Ovary (tissue), 9 donors: ENCODE measurements around the gene PCDHGB6. TPM values are rescaled to one million over a fixed set of nuclear protein-coding genes. Genes with fewer than 3 reads are reported as not detected.

ENCODE experiments used
- DNase-seq, 5 donors: peaks; one replicate each; pipeline ENCODE4 v3.0.0-alpha.2; 2019 to 2020
- H3K27ac ChIP-seq, 2 donors: fragments of 200-600 bp; one replicate each; pipeline versions ENCODE4 v1.5.1 to v1.8.0; 2019 to 2022
- H3K27me3 ChIP-seq: fragments of 200-600 bp; one replicate; pipeline ENCODE4 v1.8.0; 2022
- H3K36me3 ChIP-seq: fragments of 200-600 bp; sonication (generic); one replicate; pipeline ENCODE4 v1.5.1; 2019
- H3K4me1 ChIP-seq: one replicate; pipeline ENCODE4 v1.8.1; 2013; ENCODE audit warnings: mild to moderate bottlenecking, moderate library complexity; ENCODE audit not compliant: insufficient read depth
- H3K4me3 ChIP-seq: fragments of 200-600 bp; sonication (generic); one replicate; pipeline ENCODE4 v1.5.1; 2017
- H3K9me3 ChIP-seq, 2 donors: fragments of 200-600 bp in 1 of 2; sonication (generic) in 1 of 2; one replicate each; pipeline versions ENCODE4 v1.5.1 to v1.8.1; 2013 to 2019; ENCODE audit warnings: mild to moderate bottlenecking in 1 of 2, moderate library complexity in 1 of 2
- EP300 ChIP-seq: sonication (generic); formaldehyde crosslinking; IDR thresholded peaks from one replicate; pipeline ENCODE4 v1.6.1; 2017; ENCODE audit warnings: antibody characterized with exemption
- POLR2A ChIP-seq: fragments of 450-650 bp; IDR thresholded peaks from one replicate; pipeline ENCODE4 v1.6.1; 2017; ENCODE audit warnings: antibody characterized with exemption, mild to moderate bottlenecking, moderate library complexity
- WGBS, 3 donors: extraction: QIAGEN DNeasy Blood & Tissue Kit in 1 of 3; methylation state at CpG; one replicate each; pipeline versions ENCODE4 v1.1.5 to v1.1.7; 2013 to 2017; 5-methylcytosine and 5-hydroxymethylcytosine counted together
- intact Hi-C, 4 donors: fragments of 100-400 bp; cut with DNase I; formaldehyde crosslinking; loops; one replicate each; pipeline versions ENCODE4 v1.11.0 to v1.15.1; 2022 to 2023
- polyA plus RNA-seq, 2 donors: library from polyadenylated mRNA; stranded (reverse); fragments of 200-250 nt in 1 of 2; fragments of 350-450 nt in 1 of 2; fragmentation: Illumina TruSeq in 1 of 2; extraction: RNeasy Lipid Tissue Mini Kit (QIAGEN cat#74804) in 1 of 2; gene quantifications; one replicate each; pipeline ENCODE4 v1.2.3, GENCODE V29; 2013 to 2014
- total RNA-seq, 7 donors: library from RNA; depleted of rRNA in 2 of 7; stranded (reverse); fragments of >200 nt in 2 of 7; fragmentation: NEBNext Ultra II Directional in 3 of 7; extraction: Animal tissue kit (Norgen Biotek cat#: 25700) in 3 of 7; gene quantifications; one replicate each; pipeline versions ENCODE4 v1.1.0 to v1.2.4, GENCODE V29; 2016 to 2023
- TF ChIP-seq, protein P1 (sequence below), 3 donors: fragments of 450-650 bp in 2 of 3; fragments of 200-600 bp in 1 of 3; IDR thresholded peaks; one replicate each; pipeline versions ENCODE4 v1.5.1 to v1.8.0; 2016 to 2022; ENCODE audit warnings: antibody characterized with exemption in 3 of 3, mild to moderate bottlenecking in 1 of 3
- donor health status: DM: no; HTN: no; CAD: no; lungs with moderate emphysema.
- donor health status: DM: no; HTN: no; CAD: no.
- donor health status: Bipolar disorder and iron deficiency.
- donor health status: DM: yes; HTN: yes; CAD: no.
- donor health status: DM: no; HTN: no; CAD: no.
- donor health status: DM: yes; HTN: yes; CAD: no.

PCDHGB6 gene
- total and polyA plus RNA-seq, 9 donors: 7.0 to 18.1 (median 13.6) TPM

DNA sequence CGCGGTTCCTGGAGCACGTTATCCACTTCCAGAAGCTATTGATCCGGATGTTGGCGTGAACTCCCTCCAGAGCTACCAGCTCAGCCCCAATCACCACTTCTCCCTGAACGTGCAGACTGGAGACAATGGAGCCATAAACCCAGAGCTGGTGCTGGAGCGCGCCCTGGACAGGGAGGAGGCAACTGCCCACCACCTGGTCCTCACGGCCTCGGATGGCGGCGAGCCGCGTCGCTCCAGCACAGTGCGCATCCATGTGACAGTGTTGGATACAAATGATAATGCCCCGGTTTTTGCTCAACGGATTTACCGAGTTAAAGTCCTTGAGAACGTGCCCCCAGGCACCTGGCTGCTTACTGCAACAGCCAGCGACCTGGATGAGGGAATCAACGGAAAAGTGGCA is 4.4 kb upstream of the PCDHGB6 start:
- Histone ChIP-seq H3K36me3 (no peaks in the 10 kb centered on the region), H3K4me3 (no peak overlapping the region), H3K9me3 (peaks cover 10 to 44% of the 10 kb centered on the region in 2 donors), H3K27ac (no peak overlapping the region), H3K27me3 (no peaks in the 10 kb centered on the region), H3K4me1 (no peaks in the 10 kb centered on the region)
- intact Hi-C loops: loop anchor here in 1 of 4 donors (10.0 kb wide), 1 partner anchor 151 kb away; no protein-coding TSS in a partner anchor
- TF ChIP-seq EP300 (no peak), POLR2A (no peak)
- WGBS, 3 donors: 23 to 30% (median 24%) methylated on average over 22 of the region's 22 CpGs
- no peak for DNase-seq

- Histone ChIP-seq H3K27ac (no peak overlapping the region), H3K27me3 (no peaks in the 10 kb centered on the region), H3K9me3 (peaks cover 14 to 55% of the 10 kb centered on the region in 2 donors), H3K4me3 (no peak overlapping the region), H3K4me1 (peaks cover 2% of the 10 kb centered on the region), H3K36me3 (peaks cover 4% of the 10 kb centered on the region)
- intact Hi-C loops: loop anchor here in 1 of 4 donors (10.0 kb wide), 2 partner anchors 115 to 145 kb away; no protein-coding TSS in a partner anchor
- DNase-seq: no peak
- no peak for TF ChIP-seq EP300
- TF ChIP-seq POLR2A: no peak
- TF ChIP-seq, protein P1, sequence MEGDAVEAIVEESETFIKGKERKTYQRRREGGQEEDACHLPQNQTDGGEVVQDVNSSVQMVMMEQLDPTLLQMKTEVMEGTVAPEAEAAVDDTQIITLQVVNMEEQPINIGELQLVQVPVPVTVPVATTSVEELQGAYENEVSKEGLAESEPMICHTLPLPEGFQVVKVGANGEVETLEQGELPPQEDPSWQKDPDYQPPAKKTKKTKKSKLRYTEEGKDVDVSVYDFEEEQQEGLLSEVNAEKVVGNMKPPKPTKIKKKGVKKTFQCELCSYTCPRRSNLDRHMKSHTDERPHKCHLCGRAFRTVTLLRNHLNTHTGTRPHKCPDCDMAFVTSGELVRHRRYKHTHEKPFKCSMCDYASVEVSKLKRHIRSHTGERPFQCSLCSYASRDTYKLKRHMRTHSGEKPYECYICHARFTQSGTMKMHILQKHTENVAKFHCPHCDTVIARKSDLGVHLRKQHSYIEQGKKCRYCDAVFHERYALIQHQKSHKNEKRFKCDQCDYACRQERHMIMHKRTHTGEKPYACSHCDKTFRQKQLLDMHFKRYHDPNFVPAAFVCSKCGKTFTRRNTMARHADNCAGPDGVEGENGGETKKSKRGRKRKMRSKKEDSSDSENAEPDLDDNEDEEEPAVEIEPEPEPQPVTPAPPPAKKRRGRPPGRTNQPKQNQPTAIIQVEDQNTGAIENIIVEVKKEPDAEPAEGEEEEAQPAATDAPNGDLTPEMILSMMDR (IDR thresholded peaks at IDR 0.05): no peak
- 18 to 27% (median 19%) methylated on average over 63 to 64 of the region's 64 CpGs for WGBS, 3 donors
These were observed 1.9 kb downstream of the PCDHGB6 start for GRCh38 chr5:141409598-141410306.

GRCh38 chr5:141411575-141411974 is 3.8 kb downstream of the PCDHGB6 start:
- TF ChIP-seq EP300 (no peak), POLR2A (no peak)
- TF ChIP-seq, protein P1 (IDR thresholded peaks at IDR 0.05): no peak
- 52 to 72% (median 58%) methylated on average over 3 of the region's 3 CpGs for WGBS, 3 donors
- DNase-seq: no peak
- H3K36me3 ChIP-seq: peaks cover 4% of the 10 kb centered on the region
- peaks cover 14 to 53% of the 10 kb centered on the region in 2 donors for H3K9me3 ChIP-seq
- H3K4me1 ChIP-seq: peaks cover 2% of the 10 kb centered on the region
- no peak overlapping the region for H3K27ac ChIP-seq
- no peaks in the 10 kb centered on the region for H3K27me3 ChIP-seq
- no peak overlapping the region for H3K4me3 ChIP-seq
- intact Hi-C loops: loop anchor here in 1 of 4 donors (10.0 kb wide), 1 partner anchor 113 kb away; no protein-coding TSS in a partner anchor

- Histone ChIP-seq H3K4me1 (peaks cover 2% of the 10 kb centered on the region), H3K36me3 (peaks cover 4% of the 10 kb centered on the region), H3K27me3 (no peaks in the 10 kb centered on the region), H3K27ac (no peak within 1 kb of the TSS), H3K9me3 (peaks cover 14 to 53% of the 10 kb centered on the region in 2 donors), H3K4me3 (peak within 1 kb of the TSS; percentile 16)
- intact Hi-C loops: loop anchor here in 1 of 4 donors (10.0 kb wide), 1 partner anchor 112 kb away; no protein-coding TSS in a partner anchor
- peak in 1 of 5 donors; percentile 14 for DNase-seq
- TF ChIP-seq, protein P1 (IDR thresholded peaks at IDR 0.05): no peak
- TF ChIP-seq EP300 (no peak), POLR2A (no peak)
- WGBS, 3 donors: 14 to 21% (median 15%) methylated on average over 31 of the region's 31 CpGs
These were observed 5.2 kb downstream of the PCDHGB6 start, which contains the start of gene PCDHGA10 for GRCh38 chr5:141412854-141413539. Gene PCDHGA10 (plus strand): TSS chr5:141412987. CDS start chr5:141413176, 189 bp downstream.
